ENCODE measurements around the gene SLC4A7.
"Not testable (repeated sequence)": the region's sequence is repeated elsewhere in the genome, so short reads cannot be mapped to it uniquely, and the experiment has no call there.

- TF ChIP-seq POLR2A (IDR thresholded peaks at IDR 0.05; ENCODE audit: low read length); GATA1 (IDR thresholded peaks at IDR 0.05; ENCODE audit: low read depth, low read length): not testable (repeated sequence)
Measured at GRCh38 chr3:27424812-27425521, 59.2 kb downstream of the SLC4A7 start.

Data from erythroblast (primary cell).